Stimulated activated CD4-positive, alpha-beta T cell treated with anti-CD3 and anti-CD28 coated beads, Interleukin-1b, Interleukin-23, amount 100 ng/mL, for 48 hours (primary cell): ENCODE measurements around the gene GM2A.
"Not testable (repeated sequence)": the region's sequence is repeated elsewhere in the genome, so short reads cannot be mapped to it uniquely, and the experiment has no call there.

Experiments used
- DNase-seq: peaks from one replicate; pipeline ENCODE4 v3.0.0-alpha.2; 2020

The GM2A gene

GRCh38 chr5:151228986-151229385 lies 24.0 kb upstream of the GM2A start:
- no peak for DNase-seq

DNA sequence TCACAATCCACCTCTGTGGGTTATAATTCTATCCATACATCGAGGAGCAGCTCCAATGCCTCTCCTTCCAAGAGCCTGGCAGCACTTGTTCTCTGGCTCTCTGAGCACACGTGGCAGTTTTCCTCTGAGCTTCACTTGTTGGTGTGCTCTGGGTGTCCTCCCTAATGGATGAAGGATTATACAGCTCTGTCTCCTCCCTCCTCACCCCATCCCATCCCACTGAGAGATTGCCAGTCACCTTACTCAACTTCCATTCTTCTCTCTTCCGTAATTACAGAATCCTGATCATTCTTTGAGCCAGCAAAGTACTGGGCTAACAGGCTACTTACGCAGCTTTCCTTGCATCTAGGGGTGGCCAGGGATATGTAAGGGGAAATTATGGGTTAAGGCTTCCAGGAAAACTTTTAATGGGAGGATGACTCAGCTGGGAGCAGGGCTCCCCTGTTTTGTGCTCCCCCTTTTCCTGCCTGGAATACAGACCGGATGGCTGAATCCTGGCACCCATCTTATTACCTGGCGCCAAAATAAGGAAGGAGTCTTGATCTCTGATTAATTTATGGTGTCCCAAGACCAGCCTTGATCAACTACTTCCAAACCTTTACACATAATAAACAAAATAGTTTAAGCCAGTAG lies 22.8 kb upstream of the GM2A start:
- DNase-seq = no peak

DNA sequence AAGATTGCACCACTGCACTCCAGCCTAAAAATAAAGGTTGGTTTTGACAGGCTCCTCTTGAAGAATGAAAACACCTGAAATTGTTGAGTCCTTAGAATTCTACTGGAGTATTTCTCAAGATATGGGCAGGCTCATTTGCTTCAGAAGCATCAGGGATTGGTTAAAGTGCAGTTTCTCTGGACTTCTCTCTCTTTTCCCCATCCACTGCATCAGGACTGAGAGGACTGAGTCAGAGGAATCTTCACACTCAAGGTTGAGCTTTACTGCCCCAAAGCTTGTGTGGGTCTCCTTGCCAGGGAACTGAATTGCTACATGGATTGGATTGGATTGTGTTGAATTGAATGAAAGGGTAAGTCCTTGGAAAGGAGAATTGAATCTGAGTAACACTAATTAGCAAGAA lies 21.6 kb upstream of the GM2A start:
- no peak for DNase-seq

GRCh38 chr5:151233616-151234085 lies 19.3 kb upstream of the GM2A start:
- DNase-seq = no peak

- DNase-seq = peak; percentile 26
Observed at GRCh38 chr5:151234476-151235238, 18.3 kb upstream of the GM2A start.

GRCh38 chr5:151235239-151235571 lies 17.8 kb upstream of the GM2A start:
- DNase-seq = not testable (repeated sequence)

DNA sequence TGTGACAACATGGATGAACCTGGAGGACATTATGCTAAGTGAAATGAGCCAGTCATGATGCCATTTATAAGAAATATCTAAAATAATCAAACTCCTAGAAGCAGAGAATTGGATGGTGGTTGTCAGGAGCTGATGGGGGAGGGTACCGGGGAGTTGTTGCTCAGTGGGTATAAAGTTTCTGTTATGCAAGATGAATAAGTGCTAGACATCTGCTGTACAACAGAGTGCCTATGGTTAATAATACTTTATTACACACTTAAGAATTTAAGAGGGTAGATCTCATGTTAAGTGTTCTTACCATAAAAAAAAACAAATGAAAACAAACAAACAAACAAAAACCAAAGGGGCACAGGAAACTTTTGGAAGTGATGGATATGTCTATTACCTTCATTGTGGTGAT lies 16.1 kb upstream of the GM2A start:
- DNase-seq = no peak

DNA sequence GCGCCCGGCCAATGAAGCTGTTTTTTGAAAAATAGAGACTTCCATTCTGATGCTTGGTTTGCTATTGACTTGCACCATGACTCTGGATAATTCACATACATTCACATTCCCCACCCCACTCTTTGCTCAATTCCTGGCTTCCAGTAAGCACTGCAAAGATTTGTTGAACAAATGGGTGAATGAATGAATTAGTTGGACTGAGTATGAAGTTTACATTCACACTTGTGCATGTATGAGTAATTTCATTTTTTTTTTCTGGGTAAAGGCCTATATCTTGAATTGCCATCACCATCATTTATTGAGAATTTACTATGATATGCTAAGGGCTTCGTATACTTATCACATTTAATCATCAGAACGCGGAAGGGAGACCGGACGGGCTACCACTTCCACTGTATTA lies 15.3 kb upstream of the GM2A start:
- DNase-seq = no peak

DNA sequence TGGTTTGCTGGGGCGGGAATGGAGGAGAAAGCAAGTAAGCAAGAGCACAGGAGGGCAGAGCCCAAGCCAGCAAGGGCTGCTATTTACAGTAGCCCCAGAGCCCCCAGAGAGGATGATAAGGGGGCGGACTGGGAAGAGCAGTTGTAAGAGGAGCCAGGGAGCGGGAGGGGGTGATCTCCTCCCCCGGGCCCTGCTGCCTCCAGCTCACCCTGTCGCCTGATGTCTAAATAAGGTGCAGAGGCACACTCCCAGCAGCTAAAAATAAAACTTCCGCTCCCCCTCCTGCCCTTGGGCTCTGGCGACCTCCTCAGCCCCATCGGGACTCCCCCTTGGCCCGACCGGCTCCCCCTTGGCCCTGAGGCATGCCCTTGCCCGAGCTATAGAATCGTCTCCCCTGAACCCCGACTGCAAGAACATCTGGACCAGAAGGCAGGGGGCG lies 14.7 kb upstream of the GM2A start:
- no peak for DNase-seq

DNA sequence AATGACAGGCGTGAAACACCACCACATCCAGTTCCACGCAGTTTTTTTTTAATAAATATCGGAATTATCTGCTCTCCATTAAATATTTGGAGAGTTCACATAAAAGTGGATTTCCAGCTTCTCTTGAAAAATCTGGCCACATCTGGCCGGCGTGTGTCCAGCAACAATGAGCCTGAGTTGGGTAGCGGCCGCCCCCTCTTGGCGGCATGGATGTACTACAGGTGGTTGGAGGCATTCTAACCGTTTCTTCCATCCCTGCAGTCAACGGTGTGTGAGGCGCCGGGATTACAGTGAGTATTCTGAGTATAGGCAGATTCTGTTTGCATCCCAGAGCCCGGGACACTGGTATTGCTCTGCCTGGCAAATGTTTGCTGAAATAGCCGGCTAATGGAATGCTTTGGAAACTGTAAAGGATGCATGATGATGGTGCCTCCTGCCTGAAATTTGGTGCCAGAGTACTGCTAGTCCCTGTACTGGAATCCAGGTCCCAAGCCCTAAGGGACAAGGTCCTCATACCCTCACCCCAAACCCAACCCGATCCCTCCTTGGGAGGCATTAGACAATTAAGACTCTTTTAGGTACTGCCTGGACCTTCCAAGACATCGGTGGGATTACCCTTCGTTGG lies 13.6 kb upstream of the GM2A start:
- peak; percentile 58 for DNase-seq

DNA sequence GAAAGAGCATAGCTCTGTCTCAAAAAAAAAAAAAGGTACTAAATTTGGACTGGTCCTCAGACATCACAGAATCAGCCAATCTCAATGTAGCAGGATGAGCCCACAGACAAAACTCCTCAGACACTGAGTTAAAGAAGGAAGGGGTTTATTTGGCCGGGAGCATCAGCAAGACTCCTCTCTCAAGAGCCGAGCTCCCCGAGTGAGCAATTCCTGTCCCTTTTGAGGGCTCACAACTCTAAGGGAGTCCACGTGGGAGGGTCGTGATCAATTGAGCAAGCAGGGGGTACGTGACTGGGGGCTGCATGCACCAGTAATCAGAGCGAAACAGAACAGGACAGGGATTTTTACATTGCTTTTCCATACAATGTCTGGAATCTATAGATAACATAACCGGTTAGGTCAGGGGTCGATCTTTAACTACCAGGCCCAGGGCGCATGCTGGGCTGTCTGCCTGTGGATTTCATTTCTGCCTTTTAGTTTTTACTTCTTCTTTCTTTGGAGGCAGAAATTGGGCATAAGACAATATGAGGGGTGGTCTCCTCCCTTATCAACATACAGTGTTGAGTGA lies 12.6 kb upstream of the GM2A start:
- not testable (repeated sequence) for DNase-seq

GRCh38 chr5:151240924-151241635 lies 11.9 kb upstream of the GM2A start:
- no peak for DNase-seq

DNA sequence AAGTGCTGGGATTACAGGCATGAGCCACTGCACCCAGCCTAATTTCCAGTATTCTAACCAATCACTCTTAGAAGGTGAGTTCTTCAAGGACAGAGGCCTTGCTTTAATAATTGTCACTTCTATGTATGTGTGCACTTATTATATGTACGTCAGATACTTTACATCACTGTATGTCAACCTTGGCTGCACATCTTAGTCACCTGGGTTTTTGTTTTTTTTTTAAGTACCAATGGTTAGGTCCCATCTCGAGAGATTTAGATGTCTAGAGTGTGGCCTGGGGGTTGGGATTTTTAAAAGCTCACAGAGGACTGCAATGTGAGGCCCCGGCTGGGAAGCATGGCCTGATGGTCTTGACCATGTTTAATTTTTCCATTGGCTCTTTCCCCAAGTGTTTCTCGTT lies 9.9 kb upstream of the GM2A start:
- DNase-seq = no peak

DNA sequence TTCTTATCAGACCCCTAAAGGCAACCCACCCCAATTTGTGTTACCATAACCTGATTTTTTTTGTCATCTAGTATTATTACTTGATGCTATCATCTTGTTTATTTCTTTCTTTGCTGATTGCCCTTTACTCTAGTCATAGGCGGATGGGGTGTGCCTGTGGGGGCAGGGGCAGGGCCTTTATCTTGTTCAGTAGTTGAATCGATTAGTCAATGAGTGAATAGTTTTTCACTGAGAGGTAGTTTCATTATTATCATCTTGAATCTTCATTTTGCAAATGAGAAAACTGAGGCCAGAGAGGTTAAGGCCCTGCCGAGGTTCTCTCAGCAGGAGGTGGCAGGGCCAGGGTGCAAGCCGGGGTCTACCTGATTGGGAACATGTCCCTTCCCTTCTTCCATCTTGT lies 9.4 kb upstream of the GM2A start:
- peak; percentile 55 for DNase-seq

GRCh38 chr5:151244206-151244605 lies 8.8 kb upstream of the GM2A start:
- no peak for DNase-seq

- no peak for DNase-seq
Observed at GRCh38 chr5:151245680-151246219, 7.2 kb upstream of the GM2A start.

DNA sequence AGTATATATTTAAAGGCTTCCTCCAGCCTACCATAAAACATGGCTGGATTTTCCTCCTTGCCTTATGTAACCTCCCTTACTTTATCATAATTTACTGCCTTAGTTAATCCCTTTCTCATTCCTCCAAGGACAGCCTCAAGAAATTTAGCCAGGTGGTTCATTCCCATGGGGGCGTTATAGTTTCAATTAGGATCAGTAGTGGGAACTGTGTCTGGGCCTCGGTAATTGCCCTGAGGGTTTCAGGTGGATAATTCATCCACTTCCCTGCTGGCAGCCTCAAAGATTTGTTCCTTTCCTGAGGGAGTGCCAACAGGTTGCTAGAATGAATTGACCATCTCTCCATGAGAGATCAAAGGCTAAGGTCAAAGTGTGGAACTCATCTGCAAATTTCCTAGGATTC lies 4.3 kb upstream of the GM2A start:
- no peak for DNase-seq

GRCh38 chr5:151249281-151249680 lies 3.7 kb upstream of the GM2A start:
- no peak for DNase-seq

GRCh38 chr5:151250346-151251000 lies 2.5 kb upstream of the GM2A start:
- DNase-seq = no peak

- DNase-seq = peak; percentile 47
Observed at GRCh38 chr5:151251001-151251551, 1.9 kb upstream of the GM2A start.

GRCh38 chr5:151251621-151252020 lies 1.4 kb upstream of the GM2A start:
- no peak for DNase-seq

- DNase-seq = no peak
Observed at GRCh38 chr5:151253605-151253950, 593 bp downstream of the GM2A start.
